Lower leg skin (tissue), 3 donors: ENCODE data around the gene HS6ST3.

Experiments used
- POLR2A ChIP-seq, 2 donors: fragments of 450-650 bp; IDR thresholded peaks; one replicate each; pipeline ENCODE4 v1.6.1; 2016 to 2017; ENCODE audit warnings: antibody characterized with exemption in 2 of 2, mild to moderate bottlenecking in 1 of 2, moderate library complexity in 1 of 2
- TF ChIP-seq, protein P1 (sequence below), 3 donors: fragments of 450-650 bp; IDR thresholded peaks; one replicate each; pipeline ENCODE4 v1.5.1; 2016; ENCODE audit warnings: antibody characterized with exemption in 3 of 3, mild to moderate bottlenecking in 3 of 3, moderate library complexity in 2 of 3

DNA sequence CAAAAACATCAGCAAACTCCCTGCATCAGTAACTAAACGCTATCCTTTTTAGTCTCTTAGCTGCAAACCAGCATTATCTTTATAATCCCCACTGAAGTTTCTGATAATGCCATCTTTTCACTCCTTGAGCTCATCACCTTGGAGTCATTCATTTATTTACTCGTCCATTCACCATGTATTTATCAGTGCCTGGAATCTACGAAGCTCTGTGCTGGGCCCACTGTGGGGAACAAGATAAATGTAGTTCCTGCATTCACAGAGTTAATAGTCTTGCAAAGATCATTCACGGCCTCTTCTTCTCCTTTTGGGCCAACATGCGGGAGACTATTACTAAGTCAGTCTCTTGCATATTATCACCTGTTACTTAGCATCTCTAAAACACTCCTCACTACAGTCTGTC, 89.4 kb downstream of the HS6ST3 start:
- TF ChIP-seq, protein P1, sequence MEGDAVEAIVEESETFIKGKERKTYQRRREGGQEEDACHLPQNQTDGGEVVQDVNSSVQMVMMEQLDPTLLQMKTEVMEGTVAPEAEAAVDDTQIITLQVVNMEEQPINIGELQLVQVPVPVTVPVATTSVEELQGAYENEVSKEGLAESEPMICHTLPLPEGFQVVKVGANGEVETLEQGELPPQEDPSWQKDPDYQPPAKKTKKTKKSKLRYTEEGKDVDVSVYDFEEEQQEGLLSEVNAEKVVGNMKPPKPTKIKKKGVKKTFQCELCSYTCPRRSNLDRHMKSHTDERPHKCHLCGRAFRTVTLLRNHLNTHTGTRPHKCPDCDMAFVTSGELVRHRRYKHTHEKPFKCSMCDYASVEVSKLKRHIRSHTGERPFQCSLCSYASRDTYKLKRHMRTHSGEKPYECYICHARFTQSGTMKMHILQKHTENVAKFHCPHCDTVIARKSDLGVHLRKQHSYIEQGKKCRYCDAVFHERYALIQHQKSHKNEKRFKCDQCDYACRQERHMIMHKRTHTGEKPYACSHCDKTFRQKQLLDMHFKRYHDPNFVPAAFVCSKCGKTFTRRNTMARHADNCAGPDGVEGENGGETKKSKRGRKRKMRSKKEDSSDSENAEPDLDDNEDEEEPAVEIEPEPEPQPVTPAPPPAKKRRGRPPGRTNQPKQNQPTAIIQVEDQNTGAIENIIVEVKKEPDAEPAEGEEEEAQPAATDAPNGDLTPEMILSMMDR (IDR thresholded peaks at IDR 0.05) = no peak
- no peak for TF ChIP-seq POLR2A (IDR thresholded peaks at IDR 0.05)
